Spleen (tissue), 13 donors: ENCODE results near the gene MS4A4E. TPM values are rescaled to one million over a fixed set of nuclear protein-coding genes. Genes with fewer than 3 reads are reported as not detected.
"Not testable (repeated sequence)": the region's sequence is repeated elsewhere in the genome, so short reads cannot be mapped to it uniquely, and the experiment has no call there.

ENCODE experiments used
- DNase-seq: peaks from one replicate; pipeline ENCODE4 v3.0.0-alpha.2; 2020
- H3K27ac ChIP-seq, 8 donors: fragments of 200-600 bp; sonication (generic) in 7 of 8; 1 replicate in 4 of 8; 2 replicates in 4 of 8; pipeline versions ENCODE4 v1.5.0 to v1.8.0; 2016 to 2021; ENCODE audit warnings: inconsistent platforms in 4 of 8, mild to moderate bottlenecking in 4 of 8, moderate library complexity in 1 of 8
- H3K27me3 ChIP-seq, 7 donors: fragments of 200-600 bp; sonication (generic) in 6 of 7; replicated peaks in 1 of 7; 1 replicate in 4 of 7; 2 replicates in 3 of 7; pipeline versions ENCODE4 v1.5.0 to v1.8.0; 2016 to 2021; ENCODE audit warnings: inconsistent platforms in 3 of 7, mild to moderate bottlenecking in 1 of 7
- H3K36me3 ChIP-seq, 6 donors: fragments of 200-600 bp; sonication (generic) in 5 of 6; 1 replicate in 4 of 6; 2 replicates in 2 of 6; pipeline versions ENCODE4 v1.5.0 to v1.8.0; 2016 to 2021; ENCODE audit warnings: inconsistent platforms in 2 of 6
- H3K4me1 ChIP-seq, 6 donors: fragments of 200-600 bp; sonication (generic) in 5 of 6; 1 replicate in 3 of 6; 2 replicates in 3 of 6; pipeline versions ENCODE4 v1.5.0 to v1.8.0; 2016 to 2021; ENCODE audit warnings: inconsistent platforms in 3 of 6
- H3K4me3 ChIP-seq, 8 donors: fragments of 200-600 bp; sonication (generic) in 7 of 8; 1 replicate in 4 of 8; 2 replicates in 4 of 8; pipeline versions ENCODE4 v1.5.0 to v1.8.0; 2016 to 2021; ENCODE audit warnings: inconsistent platforms in 4 of 8, mild to moderate bottlenecking in 4 of 8, moderate library complexity in 2 of 8
- H3K9me3 ChIP-seq, 8 donors: fragments of 200-600 bp; sonication (generic) in 7 of 8; 1 replicate in 4 of 8; 2 replicates in 4 of 8; pipeline versions ENCODE4 v1.5.0 to v1.8.0; 2016 to 2021; ENCODE audit warnings: inconsistent platforms in 4 of 8
- CTCF ChIP-seq, 11 experiments: fragments of 200-600 bp in 7 of 11; fragments of 450-650 bp in 4 of 11; sonication (generic) in 4 of 11; IDR thresholded peaks in 8 of 11; conservative IDR thresholded peaks in 3 of 11; 1 replicate in 7 of 11; 2 replicates in 4 of 11; pipeline versions ENCODE4 v1.4.0 to v1.8.0; 2016 to 2021; ENCODE audit warnings: antibody characterized with exemption in 11 of 11, inconsistent platforms in 4 of 11, mild to moderate bottlenecking in 1 of 11
- POLR2A ChIP-seq, 3 donors: fragments of 450-650 bp; IDR thresholded peaks; one replicate each; pipeline ENCODE4 v1.5.1; 2017; ENCODE audit warnings: antibody characterized with exemption in 3 of 3, mild to moderate bottlenecking in 1 of 3
- POLR2AphosphoS5 ChIP-seq, 3 donors: sonication (generic); formaldehyde crosslinking; IDR thresholded peaks; one replicate each; pipeline ENCODE4 v1.5.1; 2017; ENCODE audit warnings: antibody characterized with exemption in 3 of 3
- WGBS, 5 donors: extraction: QIAGEN DNeasy Blood & Tissue Kit in 3 of 5; methylation state at CpG; one replicate each; pipeline versions ENCODE4 v1.1.5 to v1.1.7; 2013 to 2018; 5-methylcytosine and 5-hydroxymethylcytosine counted together
- intact Hi-C: fragments of 100-400 bp; cut with DNase I; formaldehyde crosslinking; loops from one replicate; pipeline ENCODE4 v1.15.0; 2023; ENCODE audit warnings: low total_unique reads
- long read RNA-seq, 2 donors: transcript quantifications; one replicate each; lab custom pipeline, GENCODE V29; 2026
- polyA plus RNA-seq, 3 donors: library from polyadenylated mRNA; stranded (reverse); fragments of 200-250 nt; gene quantifications; one replicate each; pipeline ENCODE4 v1.2.1, GENCODE V29; 2013
- total RNA-seq, 7 donors: library from RNA; depleted of rRNA in 3 of 7; stranded (reverse); fragments of >200 nt in 3 of 7; fragmentation: NEBNext Ultra II Directional in 4 of 7; extraction: Animal tissue kit (Norgen Biotek cat#: 25700) in 4 of 7; gene quantifications; one replicate each; pipeline versions ENCODE4 v1.1.0 to v1.2.1, GENCODE V29; 2016 to 2021
- donor health status: healthy with polysubstance abuse.
- donor health status: DM: no; HTN: no; CAD: no; lungs with moderate emphysema.
- donor health status: DM: no; HTN: no; CAD: no.
- donor health status: Bipolar disorder and iron deficiency.
- donor health status: healthy.
- donor health status: DM: no; HTN: no; CAD: no.
- donor health status: DM: yes; HTN: yes; CAD: no.

MS4A4E gene
- total RNA-seq (10 to 100 TPM in 5 of 7 donors, 1 to 10 TPM in 2; 2.3 to 25.4 (median 13.7) TPM), polyA plus RNA-seq (1 to 10 TPM; 1.9 to 3.3 (median 3.2) TPM)
- long read RNA-seq, donor 1, partial matches to known transcripts, result 44 of 44 reads
- long read RNA-seq, donor 1, other reads (novel, unspliced or antisense), result 0 of 44 reads
- long read RNA-seq, donor 2, partial matches to known transcripts, result 29 of 29 reads
- long read RNA-seq, donor 2, other reads (novel, unspliced or antisense), result 0 of 29 reads

- DNase-seq, result no peak
- H3K4me3 ChIP-seq, result peak within 1 kb of the TSS in 2 of 8 donors; percentile 3 to 24
- WGBS, 5 donors, result 43 to 59% (median 50%) methylated on average over 5 of the region's 5 CpGs
- H3K27me3 ChIP-seq, result no peaks in the 10 kb centered on the region
- H3K4me1 ChIP-seq, result peaks cover 0 to 8% (median 0%) of the 10 kb centered on the region in 6 donors
- TF ChIP-seq POLR2AphosphoS5 (IDR thresholded peaks at IDR 0.05), result no peak
- TF ChIP-seq POLR2A (IDR thresholded peaks at IDR 0.05), result no peak
- no peak for TF ChIP-seq CTCF (IDR thresholded peaks at IDR 0.05 in 8 of 11, conservative IDR thresholded peaks at IDR 0.05 in 3 of 11)
- no peaks in the 10 kb centered on the region for H3K36me3 ChIP-seq
- no peaks in the 10 kb centered on the region for H3K9me3 ChIP-seq
- intact Hi-C loops, result no loop called here
- H3K27ac ChIP-seq, result peak within 1 kb of the TSS in 5 of 8 donors; percentile 5 to 60 (median 48)
These were observed at the start of gene MS4A4E for GRCh38 chr11:60242740-60243239. Gene MS4A4E, minus strand, starts transcription at chr11:60243137. Its CDS starts 13,082 bp downstream, at chr11:60230055.

- H3K27ac ChIP-seq, result peak overlapping the region in 1 of 8 donors; percentile 12
- no peaks in the 10 kb centered on the region for H3K27me3 ChIP-seq
- no peak overlapping the region for H3K4me3 ChIP-seq
- H3K9me3 ChIP-seq, result peaks cover 0 to 3% (median 0%) of the 10 kb centered on the region in 8 donors
- intact Hi-C loops, result no loop called here
- WGBS, 5 donors, result 48 to 86% (median 78%) methylated on average over 2 of the region's 2 CpGs
- no peaks in the 10 kb centered on the region for H3K36me3 ChIP-seq
- DNase-seq, result no peak
- TF ChIP-seq POLR2A (IDR thresholded peaks at IDR 0.05) (no peak), CTCF (IDR thresholded peaks at IDR 0.05 in 8 of 11, conservative IDR thresholded peaks at IDR 0.05 in 3 of 11) (no peak), POLR2AphosphoS5 (IDR thresholded peaks at IDR 0.05) (no peak)
- no peaks in the 10 kb centered on the region for H3K4me1 ChIP-seq
These were observed 49.2 kb upstream of the MS4A4E start for GRCh38 chr11:60292145-60292544.

GRCh38 chr11:60288531-60288930 lies 45.6 kb upstream of the MS4A4E start:
- H3K36me3 ChIP-seq, result no peaks in the 10 kb centered on the region
- no peak for TF ChIP-seq POLR2A (IDR thresholded peaks at IDR 0.05)
- no peak for TF ChIP-seq CTCF (IDR thresholded peaks at IDR 0.05 in 8 of 11, conservative IDR thresholded peaks at IDR 0.05 in 3 of 11)
- no peak for TF ChIP-seq POLR2AphosphoS5 (IDR thresholded peaks at IDR 0.05)
- H3K9me3 ChIP-seq, result peaks cover 0 to 3% (median 0%) of the 10 kb centered on the region in 8 donors
- intact Hi-C loops, result no loop called here
- H3K4me3 ChIP-seq, result no peak overlapping the region
- H3K4me1 ChIP-seq, result peaks cover 0 to 6% (median 0%) of the 10 kb centered on the region in 6 donors
- 89 to 95% (median 92%) methylated on average over 1 of the region's 1 CpG for WGBS, 5 donors
- no peak for DNase-seq
- no peaks in the 10 kb centered on the region for H3K27me3 ChIP-seq
- H3K27ac ChIP-seq, result no peak overlapping the region

GRCh38 chr11:60285411-60286126 lies 42.6 kb upstream of the MS4A4E start:
- DNase-seq, intact Hi-C loops, H3K4me3 ChIP-seq, H3K27me3 ChIP-seq, H3K36me3 ChIP-seq, H3K9me3 ChIP-seq: not testable (repeated sequence)
- 70 to 87% (median 75%) methylated on average over 7 of the region's 7 CpGs for WGBS, 5 donors
- Histone ChIP-seq H3K4me1 (peaks cover 0 to 15% (median 4%) of the 10 kb centered on the region in 6 donors), H3K27ac (peak overlapping the region in 3 of 8 donors; percentile 4 to 81 (median 71))
